Measurements from ENCODE around the gene SHANK1. TPM values are rescaled to one million over a fixed set of nuclear protein-coding genes. Genes with fewer than 3 reads are reported as not detected.

SHANK1 gene
- total RNA-seq, 3 donors from 2014 or later (not counting 1 experiment from before 2014, with no cell fraction given): 0.05 to 0.75 (median 0.20) TPM

DNA sequence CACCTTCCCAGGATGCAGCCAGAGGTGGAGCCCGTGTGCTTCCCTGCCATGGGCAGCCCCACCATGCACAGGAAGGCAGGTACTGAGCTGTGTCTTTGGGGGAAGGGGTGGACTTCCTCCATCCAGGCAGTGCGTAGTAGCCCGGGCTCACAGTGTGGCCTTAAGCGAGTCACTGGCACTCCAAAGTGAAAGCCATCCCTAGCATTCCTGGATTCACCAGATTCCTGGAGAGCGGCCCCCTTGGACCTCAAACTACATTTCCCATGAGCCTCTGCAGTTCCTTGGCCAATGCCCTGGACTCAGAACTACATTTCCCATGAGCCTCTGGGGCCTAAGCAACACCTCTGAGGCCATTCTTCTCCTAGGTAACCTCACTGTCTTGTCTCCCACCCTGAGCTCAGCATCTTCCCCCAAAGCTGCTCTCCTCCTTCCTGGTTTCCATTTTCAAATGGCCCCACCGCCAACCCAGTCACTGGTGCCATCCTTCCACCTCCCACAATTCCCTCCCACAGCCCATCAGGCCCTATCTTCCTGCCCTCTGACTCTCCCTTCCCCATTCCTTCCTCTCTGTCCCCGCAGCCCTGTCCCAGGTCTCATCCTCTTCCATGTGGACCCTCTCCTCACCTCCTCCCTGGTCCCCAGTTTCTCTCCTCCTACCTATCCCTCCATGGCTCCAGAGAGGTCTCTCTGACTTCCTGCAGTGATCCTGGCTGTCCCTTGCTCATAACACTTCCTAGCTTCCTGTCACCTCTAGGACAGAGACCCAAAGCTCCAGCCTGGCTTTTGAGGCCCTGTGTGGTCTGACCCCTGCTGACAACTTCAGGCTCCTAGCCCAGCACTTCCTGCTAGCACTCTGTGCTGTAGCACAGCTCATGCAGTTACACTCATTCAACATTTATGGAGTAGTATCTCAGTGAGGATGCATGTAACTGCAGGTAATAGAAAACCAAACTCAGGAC lies 69.9 kb downstream of the SHANK1 start, which contains the start of gene C19orf81:
Gene C19orf81 (plus strand): TSS at position 13 of the 959 bp plus-strand sequence. CDS start 0 bp downstream, at position 13.
- Mint-ChIP-seq H3K27me3 (ENCODE audit: low read depth in 2 of 2) (peaks cover 27% of the 10 kb centered on the region in 2 donors), H3K9me3 (peaks cover 0 to 3% of the 10 kb centered on the region in 2 donors), H3K4me3 (no peak within 1 kb of the TSS), H3K4me1 (no peaks in the 10 kb centered on the region), H3K27ac (no peak within 1 kb of the TSS), H3K36me3 (peaks cover 1% of the 10 kb centered on the region)
- H3K4me1 ChIP-seq (ENCODE audit: control insufficient read depth, insufficient read depth, low read length): no peaks in the 10 kb centered on the region
- DNase-seq (no peak), ATAC-seq (no peak)
- H3K36me3 ChIP-seq (ENCODE audit: control insufficient read depth, insufficient read depth, low read length): no peaks in the 10 kb centered on the region
- H3K9me3 ChIP-seq (ENCODE audit: control insufficient read depth, insufficient read depth, low read length): no peaks in the 10 kb centered on the region
- no peaks in the 10 kb centered on the region for H3K27me3 ChIP-seq (ENCODE audit: control insufficient read depth, insufficient read depth, low read length)
- no peak within 1 kb of the TSS for H3K4me3 ChIP-seq (ENCODE audit: low read length)
- TF ChIP-seq, protein P1, sequence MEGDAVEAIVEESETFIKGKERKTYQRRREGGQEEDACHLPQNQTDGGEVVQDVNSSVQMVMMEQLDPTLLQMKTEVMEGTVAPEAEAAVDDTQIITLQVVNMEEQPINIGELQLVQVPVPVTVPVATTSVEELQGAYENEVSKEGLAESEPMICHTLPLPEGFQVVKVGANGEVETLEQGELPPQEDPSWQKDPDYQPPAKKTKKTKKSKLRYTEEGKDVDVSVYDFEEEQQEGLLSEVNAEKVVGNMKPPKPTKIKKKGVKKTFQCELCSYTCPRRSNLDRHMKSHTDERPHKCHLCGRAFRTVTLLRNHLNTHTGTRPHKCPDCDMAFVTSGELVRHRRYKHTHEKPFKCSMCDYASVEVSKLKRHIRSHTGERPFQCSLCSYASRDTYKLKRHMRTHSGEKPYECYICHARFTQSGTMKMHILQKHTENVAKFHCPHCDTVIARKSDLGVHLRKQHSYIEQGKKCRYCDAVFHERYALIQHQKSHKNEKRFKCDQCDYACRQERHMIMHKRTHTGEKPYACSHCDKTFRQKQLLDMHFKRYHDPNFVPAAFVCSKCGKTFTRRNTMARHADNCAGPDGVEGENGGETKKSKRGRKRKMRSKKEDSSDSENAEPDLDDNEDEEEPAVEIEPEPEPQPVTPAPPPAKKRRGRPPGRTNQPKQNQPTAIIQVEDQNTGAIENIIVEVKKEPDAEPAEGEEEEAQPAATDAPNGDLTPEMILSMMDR (IDR thresholded peaks at IDR 0.05): no peak
- H3K27ac ChIP-seq (ENCODE audit: low read length): no peak within 1 kb of the TSS
- 38% methylated on average over 7 of the region's 7 CpGs for WGBS (ENCODE audit: insufficient coverage)
- intact Hi-C loops (cut with micrococcal nuclease): no loop called here

DNA sequence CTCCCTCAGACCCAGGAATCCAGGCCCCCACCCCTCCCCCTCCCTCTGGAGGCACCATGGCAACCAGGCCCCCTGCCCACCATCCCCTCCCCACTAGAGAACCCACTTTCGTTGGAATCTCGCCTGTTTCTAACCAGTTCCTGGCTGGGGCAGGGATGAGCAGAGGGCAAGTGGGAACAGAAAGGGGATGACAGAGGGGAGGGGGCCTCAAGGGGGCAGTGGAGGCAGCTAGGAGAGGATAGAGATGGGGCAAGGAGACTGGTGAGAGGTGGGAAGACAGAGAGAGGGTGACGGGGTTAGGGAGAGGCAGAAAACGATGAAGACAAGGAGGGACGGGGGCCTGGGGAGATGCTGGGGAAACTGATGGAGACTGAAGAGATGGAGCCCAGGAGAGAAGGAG lies 70.9 kb downstream of the SHANK1 start:
- ATAC-seq (no peak), DNase-seq (no peak)
- Mint-ChIP-seq H3K4me1 (no peaks in the 10 kb centered on the region), H3K9me3 (no peaks in the 10 kb centered on the region), H3K4me3 (no peak overlapping the region), H3K27me3 (ENCODE audit: low read depth in 2 of 2) (peaks cover 17 to 21% of the 10 kb centered on the region in 2 donors), H3K36me3 (no peaks in the 10 kb centered on the region), H3K27ac (no peak overlapping the region)
- no peaks in the 10 kb centered on the region for H3K27me3 ChIP-seq (ENCODE audit: control insufficient read depth, insufficient read depth, low read length)
- TF ChIP-seq, protein P1 (IDR thresholded peaks at IDR 0.05): no peak
- no peaks in the 10 kb centered on the region for H3K36me3 ChIP-seq (ENCODE audit: control insufficient read depth, insufficient read depth, low read length)
- no peak overlapping the region for H3K27ac ChIP-seq (ENCODE audit: low read length)
- no peaks in the 10 kb centered on the region for H3K9me3 ChIP-seq (ENCODE audit: control insufficient read depth, insufficient read depth, low read length)
- intact Hi-C loops (cut with micrococcal nuclease): no loop called here
- H3K4me1 ChIP-seq (ENCODE audit: control insufficient read depth, insufficient read depth, low read length): no peaks in the 10 kb centered on the region
- 46% methylated on average over 5 of the region's 5 CpGs for WGBS (ENCODE audit: insufficient coverage)
- no peak overlapping the region for H3K4me3 ChIP-seq (ENCODE audit: low read length)

DNA sequence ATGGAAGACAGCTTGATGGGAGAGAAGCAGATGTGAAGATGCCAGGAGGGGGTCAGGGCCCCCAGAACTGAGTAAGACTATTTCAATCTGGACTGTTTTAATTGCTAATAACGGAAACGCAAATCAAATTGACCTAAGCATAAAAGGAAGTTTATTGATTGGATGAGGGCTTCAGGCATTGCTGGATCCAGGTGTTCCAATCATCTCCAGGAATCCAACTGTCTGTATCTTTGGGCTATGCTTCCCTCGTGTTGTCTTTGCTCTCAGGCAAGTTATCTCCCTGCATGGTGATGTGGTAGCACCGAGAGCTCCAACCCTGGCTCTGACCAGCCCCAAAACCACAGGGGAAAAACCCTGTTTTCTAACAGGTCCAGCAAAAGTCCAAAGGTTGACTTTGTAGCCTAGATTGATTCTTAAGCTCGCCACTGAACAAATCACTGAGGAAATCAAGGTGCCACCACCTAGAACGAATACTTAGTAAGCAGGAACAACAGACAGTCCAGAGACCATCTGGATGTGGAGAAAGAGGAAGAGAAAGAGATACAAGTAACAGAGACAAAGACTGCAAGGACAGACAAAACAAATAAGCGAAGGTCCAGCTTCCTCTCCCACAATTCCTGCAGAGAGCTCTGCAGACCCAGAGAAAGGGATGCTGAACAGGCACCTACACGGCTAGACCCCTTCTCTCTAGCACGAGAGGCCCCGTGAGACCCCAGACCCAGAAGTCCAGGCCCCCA lies 71.6 kb downstream of the SHANK1 start:
- no peaks in the 10 kb centered on the region for H3K36me3 ChIP-seq (ENCODE audit: control insufficient read depth, insufficient read depth, low read length)
- TF ChIP-seq, protein P1 (IDR thresholded peaks at IDR 0.05): no peak
- H3K4me1 ChIP-seq (ENCODE audit: control insufficient read depth, insufficient read depth, low read length): no peaks in the 10 kb centered on the region
- DNase-seq (no peak), ATAC-seq (no peak)
- H3K4me1 Mint-ChIP-seq: no peaks in the 10 kb centered on the region
- peaks cover 2% of the 10 kb centered on the region for H3K27me3 ChIP-seq (ENCODE audit: control insufficient read depth, insufficient read depth, low read length)
- H3K9me3 ChIP-seq (ENCODE audit: control insufficient read depth, insufficient read depth, low read length): no peaks in the 10 kb centered on the region
- no peak overlapping the region for H3K4me3 Mint-ChIP-seq
- H3K27ac ChIP-seq (ENCODE audit: low read length): no peak overlapping the region
- no peak overlapping the region for H3K4me3 ChIP-seq (ENCODE audit: low read length)
- intact Hi-C loops (cut with micrococcal nuclease): no loop called here
- H3K36me3 Mint-ChIP-seq: no peaks in the 10 kb centered on the region
- peaks cover 17 to 18% of the 10 kb centered on the region in 2 donors for H3K27me3 Mint-ChIP-seq (ENCODE audit: low read depth in 2 of 2)
- no peak overlapping the region for H3K27ac Mint-ChIP-seq
- 61% methylated on average over 10 of the region's 10 CpGs for WGBS (ENCODE audit: insufficient coverage)
- no peaks in the 10 kb centered on the region for H3K9me3 Mint-ChIP-seq
